GM12891 (cell line): ENCODE measurements around the gene CRAMP1.

Source experiments
- POLR2A ChIP-seq: IDR thresholded peaks from 2 replicates; pipeline ENCODE4 v1.6.1; 2011; ENCODE audit warnings: low read depth, low read length, control low read depth
- POLR2AphosphoS5 ChIP-seq: IDR thresholded peaks from 2 replicates; pipeline ENCODE4 v1.6.1; 2011; ENCODE audit warnings: low read depth, low read length, control low read depth
- TAF1 ChIP-seq: IDR thresholded peaks from 2 replicates; pipeline ENCODE4 v1.6.1; 2011; ENCODE audit warnings: low read depth, low read length, control low read depth

DNA sequence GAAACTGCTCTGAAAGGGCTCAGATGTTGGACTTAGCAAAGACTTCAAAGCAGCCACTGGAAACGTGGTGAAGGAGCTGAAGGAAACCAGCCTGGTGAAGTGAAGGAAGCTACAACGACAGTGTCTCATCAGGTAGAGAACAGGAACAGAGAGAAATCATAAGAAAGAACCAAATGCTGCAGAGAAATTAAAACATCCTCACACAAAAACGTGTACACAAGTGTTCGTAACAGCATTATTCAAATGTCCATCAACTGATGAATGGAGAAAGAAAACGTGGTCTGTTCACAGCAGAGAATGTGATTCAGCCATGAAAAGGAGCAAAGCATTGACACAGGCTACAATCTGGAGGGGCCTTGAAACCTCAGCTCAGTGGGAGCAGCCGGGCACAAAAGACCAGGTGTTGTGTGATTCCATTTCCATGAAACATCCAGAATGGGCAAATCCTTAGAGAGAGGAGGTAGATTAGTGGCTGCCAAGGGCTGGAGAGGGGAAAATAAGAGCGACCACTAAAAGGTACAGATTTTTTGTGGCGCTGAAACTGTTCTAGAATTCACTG is 27.2 kb upstream of the CRAMP1 start:
- no peak for TF ChIP-seq POLR2A
- TF ChIP-seq TAF1: no peak
- TF ChIP-seq POLR2AphosphoS5: no peak
